ENCODE data around the gene HCN2.
A peak's percentile ranks its signal among the peaks of the same experiment; 100 is the strongest.
"Not testable (repeated sequence)": the region's sequence is repeated elsewhere in the genome, so short reads cannot be mapped to it uniquely, and the experiment has no call there.

HCN2 gene

DNA sequence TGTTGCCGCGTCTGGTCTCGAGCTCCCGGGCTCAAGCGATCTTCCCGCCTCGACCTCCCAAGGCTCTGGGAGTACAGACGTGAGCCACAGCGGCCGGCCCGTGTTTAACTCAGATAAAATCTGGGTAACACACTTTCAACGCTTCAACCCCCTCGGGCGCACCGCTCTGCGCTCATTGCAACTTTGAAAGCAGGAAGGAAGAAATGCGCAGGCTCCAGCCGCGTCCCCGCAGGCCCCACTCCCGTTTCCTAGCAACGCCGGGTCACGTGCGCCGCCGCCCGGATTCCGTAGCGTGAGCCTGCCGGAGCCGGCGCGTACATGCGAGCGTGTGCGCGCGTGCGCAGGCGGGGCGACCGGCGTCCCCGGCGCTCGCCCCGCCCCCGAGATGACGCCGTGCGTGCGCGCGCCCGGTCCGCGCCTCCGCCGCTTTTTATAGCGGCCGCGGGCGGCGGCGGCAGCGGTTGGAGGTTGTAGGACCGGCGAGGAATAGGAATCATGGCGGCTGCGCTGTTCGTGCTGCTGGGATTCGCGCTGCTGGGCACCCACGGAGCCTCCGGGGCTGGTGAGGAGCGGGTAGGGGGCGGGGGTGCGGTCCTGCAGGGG lies 17.4 kb upstream of the HCN2 start, which contains the start of gene BSG:
Gene BSG, plus strand, starts transcription at position 457 of the 603 bp plus-strand sequence. Its CDS starts 39 bp downstream, at position 496.
- peak; percentile 89 for DNase-seq

GRCh38 chr19:572743-573518 lies 16.8 kb upstream of the HCN2 start:
- no peak for DNase-seq

- DNase-seq = no peak
These were observed 16.2 kb upstream of the HCN2 start for GRCh38 chr19:573519-573825.

DNA sequence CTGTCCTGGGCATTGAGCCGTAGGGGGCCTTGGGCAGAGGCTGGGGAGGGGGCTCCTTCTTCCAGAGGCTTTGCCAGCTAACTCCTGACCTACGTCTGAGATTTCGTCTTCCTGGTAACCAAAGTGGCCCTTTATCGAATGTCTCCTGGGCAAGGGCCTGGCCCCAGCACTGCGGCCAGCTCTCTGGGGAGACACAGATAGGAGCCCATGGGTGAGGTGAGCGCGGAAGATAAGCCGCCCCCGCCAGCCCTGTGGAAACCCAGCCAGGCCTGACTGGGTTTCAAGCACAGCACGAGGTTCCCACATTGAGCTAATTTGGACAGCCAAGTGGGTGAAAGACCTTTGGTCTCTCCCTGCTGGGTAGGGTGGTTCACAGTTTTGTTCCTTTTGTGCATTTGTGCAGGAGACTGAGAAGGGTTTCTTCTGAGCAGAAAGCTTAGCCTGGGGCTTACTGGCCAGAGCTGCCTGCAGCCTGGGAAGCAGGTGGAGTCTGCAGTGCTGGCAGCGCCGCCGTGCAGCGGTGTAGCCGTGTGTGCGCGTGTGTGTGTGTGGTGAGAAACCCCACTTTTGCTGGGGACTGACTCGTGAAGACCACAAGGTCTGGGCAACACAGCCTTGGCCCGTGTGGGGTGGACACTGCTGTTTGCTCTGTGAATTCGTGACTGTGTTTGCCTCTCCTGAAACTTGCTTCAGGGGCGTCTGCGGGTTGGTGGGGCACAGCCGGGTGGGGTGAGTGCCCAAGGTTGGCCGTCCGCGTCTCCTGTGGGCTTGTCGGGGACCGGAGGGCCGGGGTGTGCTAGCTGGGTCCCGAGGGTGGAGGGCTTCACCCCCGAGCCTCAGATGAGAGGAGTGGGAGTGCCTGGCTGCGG lies 14.8 kb upstream of the HCN2 start:
- DNase-seq = no peak

GRCh38 chr19:575527-576506 lies 13.9 kb upstream of the HCN2 start:
- DNase-seq = no peak

GRCh38 chr19:576768-577438 lies 12.8 kb upstream of the HCN2 start:
- DNase-seq = no peak

DNA sequence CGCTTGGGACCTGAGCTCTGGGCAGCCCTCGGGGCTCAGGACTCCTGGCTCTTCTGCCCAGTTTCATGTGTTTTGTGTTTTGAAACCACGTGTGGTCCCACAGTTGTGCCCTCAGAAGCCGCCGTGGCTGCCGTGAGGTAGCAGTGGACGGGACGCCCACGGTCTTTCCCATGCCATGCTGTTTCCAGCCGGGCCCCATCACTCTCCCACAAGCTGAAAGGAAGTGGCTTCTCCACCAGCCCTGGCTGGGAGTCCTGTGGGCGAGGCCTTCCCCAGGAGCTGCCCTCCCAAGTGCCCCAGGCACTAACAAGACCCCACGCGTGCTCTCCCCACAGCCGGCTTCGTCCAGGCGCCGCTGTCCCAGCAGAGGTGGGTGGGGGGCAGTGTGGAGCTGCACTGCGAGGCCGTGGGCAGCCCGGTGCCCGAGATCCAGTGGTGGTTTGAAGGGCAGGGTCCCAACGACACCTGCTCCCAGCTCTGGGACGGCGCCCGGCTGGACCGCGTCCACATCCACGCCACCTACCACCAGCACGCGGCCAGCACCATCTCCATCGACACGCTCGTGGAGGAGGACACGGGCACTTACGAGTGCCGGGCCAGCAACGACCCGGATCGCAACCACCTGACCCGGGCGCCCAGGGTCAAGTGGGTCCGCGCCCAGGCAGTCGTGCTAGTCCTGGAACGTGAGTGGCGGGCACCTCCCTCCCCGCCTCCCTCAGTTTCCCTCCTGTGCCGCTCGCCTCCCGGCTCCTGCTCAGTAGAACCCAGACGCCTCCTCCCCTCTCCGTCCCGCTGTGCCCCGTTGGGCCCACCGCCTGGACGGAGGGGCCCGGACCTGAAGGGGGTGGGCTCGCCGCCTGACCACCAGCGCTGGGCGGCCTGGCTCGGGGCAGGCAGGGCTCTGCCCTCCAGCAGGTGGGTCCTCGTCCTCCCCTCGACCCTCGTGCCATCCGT lies 12.0 kb upstream of the HCN2 start:
- no peak for DNase-seq

DNA sequence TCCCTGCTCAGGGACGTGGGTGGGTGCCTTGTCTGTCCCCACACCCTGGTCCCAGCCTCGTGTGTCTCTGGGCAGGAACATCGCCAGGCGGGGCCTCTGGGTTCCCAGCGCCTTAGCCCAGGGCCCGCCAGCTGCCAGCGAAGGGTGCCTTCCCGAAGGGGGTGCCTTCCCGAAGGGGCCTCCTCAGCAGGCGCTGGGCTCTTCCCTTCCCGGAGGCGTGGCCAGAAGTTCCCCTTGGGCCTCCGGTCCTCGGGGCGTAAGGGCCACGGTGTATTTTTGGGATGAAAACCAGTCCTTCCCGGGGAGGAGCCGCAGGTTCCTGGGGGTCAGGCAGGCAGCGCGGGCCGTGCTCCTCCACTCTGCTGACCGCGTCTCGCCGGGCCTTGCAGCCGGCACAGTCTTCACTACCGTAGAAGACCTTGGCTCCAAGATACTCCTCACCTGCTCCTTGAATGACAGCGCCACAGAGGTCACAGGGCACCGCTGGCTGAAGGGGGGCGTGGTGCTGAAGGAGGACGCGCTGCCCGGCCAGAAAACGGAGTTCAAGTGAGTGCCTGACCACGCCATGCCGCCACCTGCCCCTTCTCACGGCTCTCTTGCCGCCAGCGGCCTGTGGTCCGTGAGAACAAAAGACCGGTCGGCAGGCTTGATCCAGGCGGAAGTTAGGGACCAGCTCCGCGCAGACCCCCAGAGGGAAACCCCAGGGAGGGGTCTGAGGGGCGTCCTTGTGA lies 10.4 kb upstream of the HCN2 start:
- no peak for DNase-seq

GRCh38 chr19:579842-580155 lies 9.9 kb upstream of the HCN2 start:
- no peak for DNase-seq

DNA sequence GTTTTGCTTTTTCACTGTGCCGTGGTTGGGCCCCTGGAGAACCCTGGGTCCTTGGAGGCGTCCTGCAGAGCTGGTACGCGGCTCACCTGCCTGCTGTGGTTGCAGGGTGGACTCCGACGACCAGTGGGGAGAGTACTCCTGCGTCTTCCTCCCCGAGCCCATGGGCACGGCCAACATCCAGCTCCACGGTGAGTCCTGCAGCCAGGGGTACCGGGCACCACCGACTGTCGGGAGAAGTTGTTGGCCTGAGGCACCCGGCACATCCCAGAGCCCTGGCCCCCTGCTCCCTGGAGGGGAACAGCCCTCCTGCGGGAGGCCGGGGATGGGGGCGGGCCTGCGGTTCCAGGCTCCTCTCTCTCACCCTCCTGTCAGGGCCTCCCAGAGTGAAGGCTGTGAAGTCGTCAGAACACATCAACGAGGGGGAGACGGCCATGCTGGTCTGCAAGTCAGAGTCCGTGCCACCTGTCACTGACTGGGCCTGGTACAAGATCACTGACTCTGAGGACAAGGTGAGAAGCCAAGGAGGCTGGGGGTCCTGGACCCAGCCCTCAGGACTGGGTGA lies 9.3 kb upstream of the HCN2 start:
- no peak for DNase-seq

GRCh38 chr19:581399-582111 lies 8.1 kb upstream of the HCN2 start:
- no peak for DNase-seq

- DNase-seq = no peak
These were observed 7.0 kb upstream of the HCN2 start for GRCh38 chr19:582497-583197.

GRCh38 chr19:583198-583967 lies 6.3 kb upstream of the HCN2 start:
- DNase-seq = no peak

DNA sequence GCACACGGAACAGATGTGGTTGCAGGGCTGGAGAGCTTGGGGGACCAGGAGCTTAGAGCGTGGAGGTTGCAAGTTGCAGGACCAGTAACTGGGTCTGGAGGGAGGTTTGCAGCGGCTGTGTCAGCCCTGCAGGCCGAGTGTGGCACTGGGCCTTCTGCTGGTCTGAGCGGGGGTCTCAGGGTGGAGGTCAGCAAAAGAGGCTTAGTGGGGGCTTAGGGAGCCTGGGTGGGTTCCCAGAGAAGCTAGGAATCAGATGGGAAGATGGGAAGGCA lies 5.8 kb upstream of the HCN2 start:
- no peak for DNase-seq

GRCh38 chr19:584240-585001 lies 5.3 kb upstream of the HCN2 start:
- DNase-seq = no peak

- not testable (repeated sequence) for DNase-seq
These were observed 4.5 kb upstream of the HCN2 start for GRCh38 chr19:585146-585545.

DNA sequence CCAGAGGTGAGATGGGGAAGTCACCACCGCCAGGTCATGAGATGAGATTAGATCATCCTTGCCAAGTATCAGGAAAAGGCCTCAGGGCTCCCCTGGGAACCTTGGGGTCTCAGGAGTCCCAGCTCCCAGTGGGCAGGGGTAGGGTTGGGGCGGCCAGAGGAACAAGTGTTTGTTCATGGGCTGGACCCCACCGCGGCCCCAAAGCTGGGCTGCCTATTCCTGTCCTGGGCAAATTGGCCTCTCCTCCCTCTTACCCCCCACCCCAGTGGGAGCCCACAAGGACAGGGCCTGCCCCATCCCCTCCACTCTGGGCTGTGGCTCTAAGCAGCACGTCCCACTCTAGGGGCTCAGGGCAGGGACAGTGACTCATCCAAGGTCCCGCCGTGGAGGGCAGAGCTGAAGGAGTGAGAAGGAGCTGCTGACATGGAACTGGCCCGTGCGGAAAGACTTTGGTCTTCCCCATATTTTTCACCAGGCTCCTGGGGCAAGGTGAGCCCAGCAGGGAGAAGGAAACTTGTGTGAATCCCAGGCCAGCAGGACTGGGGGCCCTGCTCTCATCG lies 4.0 kb upstream of the HCN2 start:
- no peak for DNase-seq

Measured in SHP77 treated with DMSO at 0.1 percent for 48 hours (cell line).